Stimulated activated naive B cell treated with anti-CD40 and anti-IgM and Interleukin-4, amounts not matched to agents 10 μg/mL and 1 μg/mL and 100 μg/mL, for 72 hours (primary cell): ENCODE results near the gene CRYBB1.

Experiments
- ATAC-seq, 2 donors: fragments of 150-1000 bp; cut with Tn5 transposase; replicated peaks; 2 replicates each; pipeline ENCODE4 v1.10.0; 2021; ENCODE audit warnings: moderate library complexity in 1 of 2
- DNase-seq: peaks from one replicate; pipeline ENCODE4 v3.0.0; 2021
- H3K27ac Mint-ChIP-seq: one replicate; pipeline ENCODE4 v1.8.0; 2022; ENCODE audit warnings: mild to moderate bottlenecking, mixed read lengths
- H3K27me3 Mint-ChIP-seq, 2 donors: one replicate each; pipeline ENCODE4 v1.8.0; 2022; ENCODE audit warnings: mixed read lengths in 2 of 2
- H3K36me3 Mint-ChIP-seq, 2 donors: one replicate each; pipeline ENCODE4 v1.8.0; 2022; ENCODE audit warnings: mixed read lengths in 2 of 2, mild to moderate bottlenecking in 1 of 2
- H3K4me1 Mint-ChIP-seq, 2 donors: one replicate each; pipeline ENCODE4 v1.8.0; 2022; ENCODE audit warnings: mixed read lengths in 2 of 2, mild to moderate bottlenecking in 1 of 2
- H3K4me3 Mint-ChIP-seq, 2 donors: one replicate each; pipeline ENCODE4 v1.8.0; 2022; ENCODE audit warnings: mild to moderate bottlenecking in 2 of 2, mixed read lengths in 2 of 2, moderate library complexity in 1 of 2
- H3K9me3 Mint-ChIP-seq, 2 donors: one replicate each; pipeline ENCODE4 v1.8.0; 2022; ENCODE audit warnings: mixed read lengths in 2 of 2, mild to moderate bottlenecking in 1 of 2

Gene CRYBB1

GRCh38 chr22:26648528-26649388, 30.9 kb upstream of the CRYBB1 start:
- Mint-ChIP-seq H3K4me3 (no peak overlapping the region), H3K9me3 (no peaks in the 10 kb centered on the region), H3K36me3 (no peaks in the 10 kb centered on the region), H3K27me3 (peaks cover 28 to 64% of the 10 kb centered on the region in 2 donors), H3K4me1 (peaks cover 7 to 24% of the 10 kb centered on the region in 2 donors), H3K27ac (no peak overlapping the region)
- DNase-seq (no peak), ATAC-seq (no peak)

- H3K9me3 Mint-ChIP-seq, result no peaks in the 10 kb centered on the region
- peaks cover 9 to 28% of the 10 kb centered on the region in 2 donors for H3K4me1 Mint-ChIP-seq
- ATAC-seq (no peak), DNase-seq (no peak)
- H3K4me3 Mint-ChIP-seq, result no peak overlapping the region
- H3K36me3 Mint-ChIP-seq, result no peaks in the 10 kb centered on the region
- H3K27ac Mint-ChIP-seq, result no peak overlapping the region
- peaks cover 28 to 62% of the 10 kb centered on the region in 2 donors for H3K27me3 Mint-ChIP-seq
These were observed 30.2 kb upstream of the CRYBB1 start for GRCh38 chr22:26648011-26648497.

DNA sequence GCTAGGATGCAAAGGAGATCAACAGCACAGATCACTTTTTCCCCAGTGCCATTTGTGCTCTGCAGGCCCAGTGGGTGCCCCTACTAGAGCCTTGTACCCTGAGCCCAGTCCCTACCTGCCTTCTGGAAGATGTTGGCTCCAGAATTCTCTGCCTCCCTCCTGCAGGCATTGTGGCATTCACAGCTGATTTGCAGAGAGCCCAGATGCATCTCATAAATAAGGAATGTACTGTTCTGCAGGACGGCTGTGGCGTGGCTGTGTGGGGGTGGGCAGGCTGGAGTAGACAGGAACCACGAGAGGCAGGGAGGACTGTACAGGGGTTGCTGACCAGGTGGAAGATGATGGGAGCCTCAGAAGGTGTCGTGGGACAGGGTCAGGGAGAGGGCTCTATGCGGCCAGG, 28.3 kb upstream of the CRYBB1 start:
- Mint-ChIP-seq H3K4me1 (peaks cover 18 to 30% of the 10 kb centered on the region in 2 donors), H3K4me3 (no peak overlapping the region), H3K27me3 (peaks cover 26 to 44% of the 10 kb centered on the region in 2 donors), H3K9me3 (no peaks in the 10 kb centered on the region), H3K36me3 (no peaks in the 10 kb centered on the region), H3K27ac (no peak overlapping the region)
- ATAC-seq (no peak), DNase-seq (no peak)

DNA sequence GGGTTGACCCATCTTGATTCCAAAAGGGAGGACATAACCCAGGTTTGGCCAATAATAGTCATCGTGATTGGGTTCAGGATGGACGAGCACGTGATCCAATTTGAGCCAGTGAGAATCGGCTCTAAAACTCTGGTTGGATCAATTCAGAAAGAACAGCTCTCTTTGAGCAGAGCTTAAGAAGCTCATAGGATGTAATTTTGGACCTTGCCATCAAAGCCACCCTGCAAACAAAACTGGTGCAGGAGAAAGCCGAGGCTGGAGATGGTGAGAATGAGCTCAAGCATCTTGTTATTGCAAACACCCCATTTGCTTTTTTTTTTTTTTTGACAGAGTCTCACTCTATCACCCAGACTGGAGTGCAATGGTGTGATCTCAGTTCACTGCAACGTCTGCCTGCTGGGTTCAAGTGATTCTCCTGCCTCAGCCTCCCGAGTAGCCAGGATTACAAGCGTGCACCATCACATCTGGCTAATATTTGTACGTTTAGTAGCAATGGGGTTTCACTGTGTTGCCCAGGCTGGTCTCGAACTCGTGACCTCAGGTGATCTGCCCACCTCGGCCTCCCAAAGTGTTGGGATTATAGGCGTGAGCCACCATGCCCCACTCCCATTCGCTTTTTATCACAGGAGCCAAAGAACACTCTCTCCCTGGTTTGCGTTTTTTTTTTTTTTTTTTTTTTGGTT, 25.7 kb upstream of the CRYBB1 start:
- Mint-ChIP-seq H3K9me3 (no peaks in the 10 kb centered on the region), H3K36me3 (no peaks in the 10 kb centered on the region), H3K27me3 (peaks cover 20 to 26% of the 10 kb centered on the region in 2 donors), H3K27ac (peak overlapping the region; percentile 11), H3K4me3 (no peak overlapping the region), H3K4me1 (peaks cover 18 to 29% of the 10 kb centered on the region in 2 donors)
- ATAC-seq, result no peak
- DNase-seq, result no peak

DNA sequence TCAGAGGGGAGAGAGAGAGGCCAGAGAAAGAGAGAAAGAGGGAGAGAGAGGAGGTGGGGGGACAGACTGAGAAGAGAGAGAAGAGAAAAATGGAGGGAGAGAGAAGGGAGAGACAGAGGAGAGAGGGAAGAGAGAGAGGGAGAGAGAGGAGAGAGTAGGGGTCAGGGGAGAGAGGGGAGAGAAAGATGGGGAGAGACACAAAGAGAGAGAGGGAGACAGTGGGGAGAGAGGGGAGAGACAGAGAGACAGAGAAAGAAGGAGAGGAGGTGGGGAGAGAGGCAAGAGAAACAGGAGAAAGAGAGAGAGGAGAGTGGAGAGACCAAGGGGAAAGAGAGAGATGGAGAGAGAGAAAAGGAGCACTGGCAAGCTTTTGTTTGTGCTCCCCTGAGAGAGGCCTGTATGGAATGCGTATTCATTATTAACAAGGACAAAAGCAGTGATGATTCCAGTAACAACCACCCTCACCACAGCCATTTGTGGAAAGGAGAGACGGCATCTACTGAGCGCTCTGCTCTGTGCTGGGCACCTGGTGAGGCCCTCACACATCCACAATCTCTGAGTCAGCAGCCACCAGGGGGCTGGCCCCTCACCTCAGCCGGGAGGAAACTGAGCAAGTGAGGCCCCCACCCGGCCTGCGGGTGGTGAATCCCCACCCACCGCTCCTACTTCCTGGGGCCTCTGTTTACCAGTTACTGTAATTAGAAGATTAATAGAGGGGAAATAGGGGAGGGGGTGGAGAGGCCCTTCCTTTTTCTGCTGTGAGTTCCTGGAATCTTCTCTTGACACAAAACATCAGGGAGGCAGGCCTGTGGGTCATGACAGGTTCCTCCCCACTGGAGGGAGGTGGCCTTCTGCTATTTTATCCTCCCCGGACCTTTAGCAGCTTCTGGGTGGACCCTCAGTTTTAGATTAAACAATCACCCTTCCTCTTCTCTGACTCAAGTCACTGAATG, 24.9 kb upstream of the CRYBB1 start:
- Mint-ChIP-seq H3K27ac (peak overlapping the region; percentile 82), H3K4me3 (no peak overlapping the region), H3K27me3 (peaks cover 17 to 18% of the 10 kb centered on the region in 2 donors), H3K36me3 (no peaks in the 10 kb centered on the region), H3K4me1 (peaks cover 18 to 29% of the 10 kb centered on the region in 2 donors), H3K9me3 (no peaks in the 10 kb centered on the region)
- DNase-seq (no peak), ATAC-seq (peak; percentile 55 to 59)

DNA sequence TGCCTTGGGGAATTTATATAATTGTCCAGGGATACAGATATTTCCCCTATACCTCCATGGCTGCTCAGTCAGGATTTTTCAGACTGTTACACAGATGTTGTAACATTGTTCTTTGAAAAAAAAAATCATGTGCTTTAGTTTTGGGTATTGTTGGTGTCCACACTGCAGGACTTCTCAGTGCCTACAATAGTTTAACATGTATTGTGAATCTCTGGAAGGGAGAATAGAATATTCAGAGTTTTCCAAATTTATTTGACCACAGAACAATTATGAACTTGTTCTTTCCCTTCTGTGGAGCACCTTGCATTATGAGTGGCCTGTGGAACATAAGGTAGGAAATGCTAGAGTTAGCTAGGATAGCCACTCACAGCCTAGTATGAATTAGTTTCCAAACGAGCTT, 18.5 kb upstream of the CRYBB1 start:
- H3K4me1 Mint-ChIP-seq, result no peaks in the 10 kb centered on the region
- no peak overlapping the region for H3K4me3 Mint-ChIP-seq
- ATAC-seq (no peak), DNase-seq (no peak)
- H3K9me3 Mint-ChIP-seq, result no peaks in the 10 kb centered on the region
- H3K36me3 Mint-ChIP-seq, result no peaks in the 10 kb centered on the region
- H3K27ac Mint-ChIP-seq, result no peak overlapping the region
- peaks cover 6 to 10% of the 10 kb centered on the region in 2 donors for H3K27me3 Mint-ChIP-seq

DNA sequence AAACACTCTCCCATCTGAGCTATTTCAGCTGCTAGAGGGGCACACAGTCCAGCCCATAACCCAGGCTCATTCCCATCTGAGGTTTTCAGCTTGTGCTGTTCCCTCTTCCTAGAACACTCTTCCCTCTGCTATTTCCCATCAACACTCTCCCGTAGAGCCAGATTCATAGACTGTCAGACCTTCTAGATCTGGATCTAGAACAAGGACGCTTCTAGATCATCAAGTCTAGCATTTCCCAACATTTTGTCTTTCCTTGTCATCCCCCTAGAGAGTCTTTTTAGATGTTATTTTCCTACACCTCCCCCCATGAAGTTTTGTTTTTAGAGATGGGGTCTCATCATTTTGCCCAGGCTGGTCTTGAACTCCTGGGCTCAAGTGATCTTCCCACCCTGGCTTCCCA, 17.3 kb upstream of the CRYBB1 start:
- H3K36me3 Mint-ChIP-seq, result no peaks in the 10 kb centered on the region
- H3K27ac Mint-ChIP-seq, result no peak overlapping the region
- no peak overlapping the region for H3K4me3 Mint-ChIP-seq
- peaks cover 6 to 10% of the 10 kb centered on the region in 2 donors for H3K27me3 Mint-ChIP-seq
- peaks cover 0 to 6% of the 10 kb centered on the region in 2 donors for H3K9me3 Mint-ChIP-seq
- DNase-seq (no peak), ATAC-seq (no peak)
- H3K4me1 Mint-ChIP-seq, result no peaks in the 10 kb centered on the region

GRCh38 chr22:26634189-26634588, 16.4 kb upstream of the CRYBB1 start:
- Mint-ChIP-seq H3K9me3 (peaks cover 0 to 6% of the 10 kb centered on the region in 2 donors), H3K27me3 (peaks cover 6 to 10% of the 10 kb centered on the region in 2 donors), H3K4me1 (no peaks in the 10 kb centered on the region), H3K27ac (no peak overlapping the region), H3K4me3 (no peak overlapping the region), H3K36me3 (no peaks in the 10 kb centered on the region)
- DNase-seq (no peak), ATAC-seq (no peak)

DNA sequence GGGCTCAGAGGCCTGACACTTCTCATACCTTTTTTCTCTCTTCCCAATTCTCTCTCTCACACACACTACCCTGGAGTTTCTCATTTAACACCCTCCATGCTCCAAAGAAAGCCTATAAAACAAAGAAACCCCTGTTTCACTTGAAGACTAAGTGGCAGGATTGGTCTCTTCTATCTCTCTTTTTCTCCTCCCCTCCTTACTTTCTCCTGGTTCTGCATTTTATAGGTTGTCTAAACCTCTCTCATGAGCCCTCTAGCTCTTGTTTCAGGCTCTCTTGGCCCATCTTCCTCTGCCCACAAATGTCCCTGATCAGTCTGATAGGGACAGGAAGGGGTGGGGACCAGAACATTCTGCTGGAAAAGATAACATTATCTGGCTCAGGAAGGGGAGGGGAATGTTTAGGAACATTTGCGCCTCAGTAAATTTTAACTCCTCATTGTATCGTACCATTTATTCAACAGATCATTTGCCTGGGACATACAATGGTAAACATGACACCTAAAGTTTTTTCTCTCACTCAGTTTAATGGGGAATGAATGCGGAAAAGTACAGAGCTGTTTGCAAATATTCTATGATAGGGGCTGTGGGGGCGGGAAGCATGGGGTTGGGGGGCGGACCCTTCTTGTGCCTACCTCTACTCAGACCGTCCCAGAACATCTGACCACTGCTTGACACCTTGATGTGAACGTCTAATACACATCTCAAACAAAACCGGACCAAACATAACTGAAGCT, 14.8 kb upstream of the CRYBB1 start:
- ATAC-seq (no peak), DNase-seq (no peak)
- Mint-ChIP-seq H3K4me3 (no peak overlapping the region), H3K4me1 (peaks cover 0 to under 1% of the 10 kb centered on the region in 2 donors), H3K27me3 (peaks cover 10 to 13% of the 10 kb centered on the region in 2 donors), H3K36me3 (no peaks in the 10 kb centered on the region), H3K9me3 (peaks cover 0 to 7% of the 10 kb centered on the region in 2 donors), H3K27ac (no peak overlapping the region)

DNA sequence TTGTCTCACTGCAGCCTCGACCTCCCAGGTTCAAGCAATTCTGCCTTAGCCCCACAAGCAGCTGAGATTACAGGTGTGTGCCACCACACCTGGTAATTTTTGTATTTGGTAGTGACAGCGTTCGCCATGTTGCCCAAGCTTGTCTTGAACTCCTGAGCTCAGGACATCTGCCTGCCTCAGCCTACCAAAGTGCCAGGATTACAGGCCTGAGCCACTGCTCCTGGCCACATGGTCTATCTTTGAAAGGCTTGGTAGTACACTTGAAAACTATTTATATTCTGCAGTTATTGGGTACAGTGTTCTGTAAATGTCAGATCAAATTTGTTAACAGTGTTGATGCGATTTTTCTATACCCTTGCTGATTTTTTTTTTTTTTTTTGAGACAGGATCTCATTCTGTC, 13.5 kb upstream of the CRYBB1 start:
- H3K4me1 Mint-ChIP-seq, result peaks cover 0 to 6% of the 10 kb centered on the region in 2 donors

DNA sequence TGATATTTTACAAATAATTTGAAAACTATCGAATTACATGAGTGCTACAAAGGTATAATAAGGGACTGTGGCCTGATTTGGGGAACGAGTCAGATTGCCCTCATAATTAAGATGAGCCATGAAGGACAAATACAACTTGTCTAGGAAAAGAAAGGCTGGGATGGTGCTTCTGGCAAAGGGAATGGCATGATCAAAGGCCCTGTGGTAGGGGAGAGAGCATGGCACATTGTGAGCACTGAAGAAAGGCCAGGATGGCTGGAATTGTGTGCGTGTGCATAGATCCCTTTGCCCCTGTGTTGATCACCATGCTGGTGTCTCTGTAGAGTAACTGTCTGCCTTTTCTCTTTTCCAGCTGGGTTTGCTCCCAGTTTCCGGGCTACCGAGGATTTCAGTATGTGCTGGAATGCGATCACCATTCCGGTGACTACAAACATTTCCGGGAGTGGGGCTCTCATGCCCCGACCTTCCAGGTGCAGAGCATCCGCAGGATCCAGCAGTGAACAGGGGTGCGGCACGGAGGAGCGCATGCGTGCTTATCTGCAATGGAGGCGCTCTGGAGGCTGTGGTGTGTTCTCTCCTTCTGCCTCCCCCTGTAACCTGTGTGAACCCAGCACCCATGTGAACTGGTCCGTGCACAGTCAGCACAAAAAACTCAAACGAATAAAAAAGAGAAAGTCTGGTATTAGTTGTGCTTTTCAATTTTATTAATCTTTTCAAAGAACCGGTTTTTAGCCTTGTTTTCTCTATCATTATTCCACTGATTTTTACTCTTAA, 12.3 kb upstream of the CRYBB1 start:
- Mint-ChIP-seq H3K27ac (no peak overlapping the region), H3K36me3 (no peaks in the 10 kb centered on the region), H3K4me3 (no peak overlapping the region), H3K4me1 (peaks cover 0 to 6% of the 10 kb centered on the region in 2 donors), H3K9me3 (peaks cover 0 to 7% of the 10 kb centered on the region in 2 donors), H3K27me3 (peaks cover 10 to 14% of the 10 kb centered on the region in 2 donors)
- no peak for ATAC-seq
- DNase-seq, result no peak

More for the DNA sequence above, 13.5 kb upstream of the CRYBB1 start:
- no peak for DNase-seq
- peaks cover 0 to 7% of the 10 kb centered on the region in 2 donors for H3K9me3 Mint-ChIP-seq
- no peak overlapping the region for H3K4me3 Mint-ChIP-seq
- ATAC-seq, result no peak
- no peak overlapping the region for H3K27ac Mint-ChIP-seq
- H3K27me3 Mint-ChIP-seq, result peaks cover 10 to 14% of the 10 kb centered on the region in 2 donors
- H3K36me3 Mint-ChIP-seq, result no peaks in the 10 kb centered on the region

GRCh38 chr22:26624803-26625202, 7.0 kb upstream of the CRYBB1 start:
- Mint-ChIP-seq H3K4me3 (no peak overlapping the region), H3K4me1 (peaks cover 0 to 6% of the 10 kb centered on the region in 2 donors), H3K36me3 (no peaks in the 10 kb centered on the region), H3K27me3 (peaks cover 4 to 7% of the 10 kb centered on the region in 2 donors), H3K27ac (peak overlapping the region; percentile 44), H3K9me3 (peaks cover 1 to 4% of the 10 kb centered on the region in 2 donors)
- ATAC-seq, result no peak
- DNase-seq, result no peak

- Mint-ChIP-seq H3K9me3 (peaks cover 1 to 4% of the 10 kb centered on the region in 2 donors), H3K4me1 (peaks cover 0 to 6% of the 10 kb centered on the region in 2 donors), H3K36me3 (no peaks in the 10 kb centered on the region), H3K27me3 (peaks cover 6 to 7% of the 10 kb centered on the region in 2 donors), H3K4me3 (no peak overlapping the region), H3K27ac (no peak overlapping the region)
- DNase-seq (no peak), ATAC-seq (no peak)
These were observed 6.2 kb upstream of the CRYBB1 start for GRCh38 chr22:26623984-26624383.
